22Rv1 (cell line): ENCODE results near the gene PPP1R1B.

Experiments used
- H3K27ac ChIP-seq: fragments of 450-650 bp; 2 replicates; pipeline ENCODE4 v1.5.1; 2017
- ZFX ChIP-seq: fragments of 450-650 bp; IDR thresholded peaks from 2 replicates; pipeline ENCODE4 v1.6.1; 2017; ENCODE audit warnings: antibody characterized with exemption, borderline replicate concordance
- TF ChIP-seq, protein P1 (sequence below): fragments of 450-650 bp; IDR thresholded peaks from 2 replicates; pipeline ENCODE4 v1.5.1; 2017; ENCODE audit warnings: mild to moderate bottlenecking

Gene PPP1R1B

GRCh38 chr17:39674702-39675389 lies 48.1 kb downstream of the PPP1R1B start:
- H3K27ac ChIP-seq, result peak overlapping the region; percentile 57

DNA sequence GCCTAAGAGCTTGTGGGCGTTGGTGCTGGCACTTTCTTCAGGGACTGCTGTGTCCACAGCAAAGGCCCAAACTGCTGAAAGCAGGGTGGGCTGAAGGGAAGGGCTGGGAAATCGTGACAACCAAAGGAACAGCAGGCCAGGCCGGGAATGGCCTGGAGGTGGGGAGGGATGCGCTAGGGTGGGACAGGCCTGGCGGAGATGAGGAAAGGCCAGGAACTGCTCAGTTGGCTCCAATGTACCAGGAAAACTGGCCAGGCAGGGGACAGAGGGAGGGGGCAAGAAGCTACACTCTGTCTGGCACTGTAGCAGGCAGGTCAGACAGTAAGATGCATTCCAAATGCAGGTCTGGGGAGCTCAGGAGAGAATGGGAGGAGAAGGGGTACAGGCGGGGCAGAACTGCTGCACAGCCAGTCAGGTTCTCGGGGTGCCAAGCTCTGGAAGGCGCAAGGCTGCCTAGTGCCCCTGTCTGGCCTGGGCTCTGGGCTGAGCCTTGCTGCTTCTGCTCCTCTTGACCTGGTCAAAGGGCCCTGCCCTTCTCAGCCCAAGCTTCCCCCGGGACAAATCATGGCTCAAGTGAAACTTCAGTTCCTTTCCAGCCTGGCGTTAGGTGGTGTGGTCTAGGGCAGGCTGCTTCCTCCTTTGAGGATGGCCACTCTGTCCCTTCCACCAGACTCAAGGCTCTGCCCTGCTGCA lies 48.8 kb downstream of the PPP1R1B start:
- peak overlapping the region; percentile 57 for H3K27ac ChIP-seq
- TF ChIP-seq, protein P1, sequence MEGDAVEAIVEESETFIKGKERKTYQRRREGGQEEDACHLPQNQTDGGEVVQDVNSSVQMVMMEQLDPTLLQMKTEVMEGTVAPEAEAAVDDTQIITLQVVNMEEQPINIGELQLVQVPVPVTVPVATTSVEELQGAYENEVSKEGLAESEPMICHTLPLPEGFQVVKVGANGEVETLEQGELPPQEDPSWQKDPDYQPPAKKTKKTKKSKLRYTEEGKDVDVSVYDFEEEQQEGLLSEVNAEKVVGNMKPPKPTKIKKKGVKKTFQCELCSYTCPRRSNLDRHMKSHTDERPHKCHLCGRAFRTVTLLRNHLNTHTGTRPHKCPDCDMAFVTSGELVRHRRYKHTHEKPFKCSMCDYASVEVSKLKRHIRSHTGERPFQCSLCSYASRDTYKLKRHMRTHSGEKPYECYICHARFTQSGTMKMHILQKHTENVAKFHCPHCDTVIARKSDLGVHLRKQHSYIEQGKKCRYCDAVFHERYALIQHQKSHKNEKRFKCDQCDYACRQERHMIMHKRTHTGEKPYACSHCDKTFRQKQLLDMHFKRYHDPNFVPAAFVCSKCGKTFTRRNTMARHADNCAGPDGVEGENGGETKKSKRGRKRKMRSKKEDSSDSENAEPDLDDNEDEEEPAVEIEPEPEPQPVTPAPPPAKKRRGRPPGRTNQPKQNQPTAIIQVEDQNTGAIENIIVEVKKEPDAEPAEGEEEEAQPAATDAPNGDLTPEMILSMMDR, result no peak
- TF ChIP-seq ZFX, result no peak

More at GRCh38 chr17:39674702-39675389, 48.1 kb downstream of the PPP1R1B start:
- TF ChIP-seq, protein P1, result no peak
- no peak for TF ChIP-seq ZFX

GRCh38 chr17:39676198-39676819 lies 49.6 kb downstream of the PPP1R1B start:
- H3K27ac ChIP-seq, result peak overlapping the region; percentile 57
- TF ChIP-seq, protein P1, result no peak
- TF ChIP-seq ZFX, result no peak

- H3K27ac ChIP-seq, result no peak overlapping the region
- TF ChIP-seq, protein P1, result no peak
- TF ChIP-seq ZFX, result no peak
These were observed 50.3 kb downstream of the PPP1R1B start for GRCh38 chr17:39677072-39677471.

DNA sequence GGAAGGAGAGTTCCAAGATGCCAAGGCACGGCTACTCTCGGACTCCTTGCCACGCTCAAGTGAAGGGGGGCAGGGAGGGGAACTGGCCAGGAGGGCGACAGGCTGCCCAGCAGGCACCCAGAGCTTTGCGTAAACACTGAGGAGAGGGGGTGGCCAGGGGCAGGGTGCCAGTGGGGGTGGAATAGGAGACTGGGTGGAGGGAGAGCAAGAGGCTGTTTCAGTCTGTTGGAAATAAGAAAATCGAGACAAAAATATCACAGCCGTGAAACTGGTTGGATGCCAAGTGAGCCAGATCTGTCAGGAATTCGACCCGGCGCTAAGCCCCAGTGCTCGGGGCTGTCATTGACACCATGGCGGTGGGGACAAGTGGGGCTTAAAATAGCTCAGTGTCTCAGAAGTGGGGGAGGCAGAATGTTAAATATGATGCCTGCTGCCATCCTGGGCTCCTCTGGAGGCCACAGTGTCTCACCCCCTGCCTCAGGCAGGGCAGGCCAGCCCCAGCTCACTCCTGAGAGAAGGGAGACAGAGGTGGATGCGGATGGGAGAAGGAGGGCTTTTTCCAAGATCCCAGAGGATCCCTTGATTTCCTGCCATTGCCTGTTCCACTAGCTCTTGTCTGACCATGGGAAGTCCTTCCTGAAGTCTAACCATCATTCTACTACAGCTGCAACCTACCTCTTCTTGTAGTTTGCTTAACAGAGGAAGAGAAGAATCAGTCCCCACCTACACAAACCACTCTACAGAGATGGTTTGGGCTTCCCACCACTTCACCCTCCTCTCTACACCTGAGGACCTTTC lies 51.0 kb downstream of the PPP1R1B start:
- H3K27ac ChIP-seq, result no peak overlapping the region
- TF ChIP-seq, protein P1, result no peak
- TF ChIP-seq ZFX, result no peak

GRCh38 chr17:39678340-39679116 lies 51.8 kb downstream of the PPP1R1B start:
- no peak overlapping the region for H3K27ac ChIP-seq
- no peak for TF ChIP-seq ZFX
- TF ChIP-seq, protein P1, result peak; percentile 16; the same call in 1 of the 2 replicates
